Calu3 (cell line): Measurements from ENCODE around the gene CHMP1B. TPM values are rescaled to one million over a fixed set of nuclear protein-coding genes. Genes with fewer than 3 reads are reported as not detected.

Experiments used
- BruUV-seq: library from RNA; stranded (reverse); fragments of 400-500 nt; replicated peaks from 2 replicates; lab custom pipeline; 2021; lab: Mats Ljungman, UMichigan
- CTCF ChIA-PET: fragments of 300-600 bp; sonication (Branson Sonifier 250); formaldehyde crosslinking; loops from one replicate; lab custom pipeline; 2022; ENCODE audit warnings: antibody characterized with exemption; lab: Charles Lee
- DNase-seq: peaks from one replicate; pipeline ENCODE4 v3.0.0; 2022
- H3K27ac Mint-ChIP-seq: one replicate; pipeline ENCODE4 v1.8.0; 2022; ENCODE audit warnings: mixed read lengths; ENCODE audit not compliant: unreplicated experiment
- H3K27me3 Mint-ChIP-seq: one replicate; pipeline ENCODE4 v1.8.0; 2022; ENCODE audit warnings: mixed read lengths; ENCODE audit not compliant: unreplicated experiment
- H3K36me3 Mint-ChIP-seq: one replicate; pipeline ENCODE4 v1.8.0; 2022; ENCODE audit warnings: mild to moderate bottlenecking, moderate library complexity, mixed read lengths; ENCODE audit not compliant: insufficient read depth, unreplicated experiment
- H3K4me1 Mint-ChIP-seq: one replicate; pipeline ENCODE4 v1.8.0; 2022; ENCODE audit warnings: mild to moderate bottlenecking, low read depth, mixed read lengths; ENCODE audit not compliant: unreplicated experiment
- H3K4me3 Mint-ChIP-seq: one replicate; pipeline ENCODE4 v1.8.0; 2022; ENCODE audit warnings: mild to moderate bottlenecking, low read depth, moderate library complexity, mixed read lengths; ENCODE audit not compliant: unreplicated experiment
- H3K9me3 Mint-ChIP-seq: one replicate; pipeline ENCODE4 v1.8.0; 2022; ENCODE audit warnings: low read depth, mixed read lengths; ENCODE audit not compliant: unreplicated experiment
- CTCF ChIP-seq: fragments of 200-600 bp; IDR thresholded peaks from one replicate; pipeline ENCODE4 v1.8.0; 2022; ENCODE audit warnings: antibody characterized with exemption; ENCODE audit not compliant: unreplicated experiment
- intact Hi-C: fragments of 100-400 bp; cut with micrococcal nuclease; formaldehyde crosslinking; loops from one replicate; pipeline ENCODE4 v1.10.0; 2022; ENCODE audit not compliant: unreplicated experiment
- total RNA-seq: library from RNA; stranded (reverse); gene quantifications from 2 replicates; pipeline ENCODE4 v1.2.3, GENCODE V29; 2022

CHMP1B gene
- total RNA-seq, 1 experiment from 2014 or later = 44.4 TPM

- H3K27ac Mint-ChIP-seq = no peak overlapping the region
- TF ChIP-seq CTCF = no peak
- peaks cover 33% of the 10 kb centered on the region for H3K27me3 Mint-ChIP-seq
- no peaks in the 10 kb centered on the region for H3K9me3 Mint-ChIP-seq
- no peak for DNase-seq
- intact Hi-C loops = no loop called here
- BruUV-seq = no TSS peak
- peaks cover 14% of the 10 kb centered on the region for H3K4me1 Mint-ChIP-seq
- no peak overlapping the region for H3K4me3 Mint-ChIP-seq
- no peaks in the 10 kb centered on the region for H3K36me3 Mint-ChIP-seq
- CTCF ChIA-PET = interaction anchor here (0.7 kb wide), 1 partner anchor 1358 kb away, joined by 4 read pairs; no protein-coding TSS in a partner anchor
Measured at GRCh38 chr18:11807233-11807632, 44.0 kb upstream of the CHMP1B start.

DNA sequence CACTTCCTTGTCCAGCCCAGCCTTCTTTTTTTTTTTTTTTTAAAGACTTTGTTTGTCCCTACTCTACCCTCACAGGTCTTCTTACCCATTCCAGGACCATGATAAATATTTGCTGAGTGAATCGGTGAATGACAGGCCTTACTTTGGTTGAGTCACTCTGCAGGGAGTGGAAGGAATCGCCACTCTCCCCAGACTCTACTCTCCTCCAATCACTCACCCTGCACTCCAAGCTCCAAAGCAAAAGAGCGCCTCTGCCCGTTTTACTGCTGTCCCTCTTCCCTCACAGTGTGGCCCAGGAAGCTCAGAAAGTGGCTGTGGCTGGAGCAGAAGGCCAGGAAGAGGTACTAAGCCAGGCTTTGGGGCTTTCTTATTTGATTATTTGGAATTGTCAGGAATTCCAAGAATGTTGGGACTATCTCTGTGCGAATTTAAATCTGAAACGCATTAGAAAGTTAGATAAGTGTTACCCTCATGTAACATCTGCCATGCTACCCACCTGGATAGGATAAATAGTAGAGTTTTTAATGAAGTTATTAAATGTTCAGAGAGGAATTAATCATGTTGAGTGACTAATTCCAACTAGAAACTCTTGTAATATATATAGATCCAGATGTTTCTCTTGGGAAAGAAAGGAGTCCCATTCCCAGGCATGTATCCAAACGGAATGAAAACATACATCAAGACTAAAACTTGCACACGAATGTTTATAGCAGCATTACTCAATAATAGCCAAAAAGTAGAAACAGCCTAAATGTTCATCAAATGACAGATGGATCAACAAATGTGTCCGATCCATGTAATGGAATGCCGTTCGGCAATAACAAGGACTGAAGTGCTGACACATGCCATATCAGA lies 43.0 kb upstream of the CHMP1B start:
- BruUV-seq = no TSS peak
- CTCF ChIA-PET = interaction anchor here (1.0 kb wide), 1 partner anchor 63 kb away, joined by 3 read pairs; no protein-coding TSS in a partner anchor
- Mint-ChIP-seq H3K27me3 (peaks cover 23% of the 10 kb centered on the region), H3K27ac (no peak overlapping the region), H3K4me1 (peaks cover 14% of the 10 kb centered on the region), H3K36me3 (no peaks in the 10 kb centered on the region), H3K9me3 (no peaks in the 10 kb centered on the region), H3K4me3 (no peak overlapping the region)
- no peak for TF ChIP-seq CTCF
- intact Hi-C loops = no loop called here
- DNase-seq = peak; percentile 9

- intact Hi-C loops = no loop called here
- TF ChIP-seq CTCF = no peak
- DNase-seq = no peak
- Mint-ChIP-seq H3K9me3 (no peaks in the 10 kb centered on the region), H3K36me3 (no peaks in the 10 kb centered on the region), H3K27ac (no peak overlapping the region), H3K4me3 (no peak overlapping the region), H3K4me1 (peaks cover 14% of the 10 kb centered on the region), H3K27me3 (peaks cover 11% of the 10 kb centered on the region)
- BruUV-seq = no TSS peak
- CTCF ChIA-PET = no interaction called here
Measured at GRCh38 chr18:11809895-11810294, 41.3 kb upstream of the CHMP1B start.

- DNase-seq = no peak
- CTCF ChIA-PET = no interaction called here
- H3K36me3 Mint-ChIP-seq = no peaks in the 10 kb centered on the region
- peaks cover 6% of the 10 kb centered on the region for H3K27me3 Mint-ChIP-seq
- H3K4me1 Mint-ChIP-seq = peaks cover 14% of the 10 kb centered on the region
- no peaks in the 10 kb centered on the region for H3K9me3 Mint-ChIP-seq
- intact Hi-C loops = no loop called here
- no TSS peak for BruUV-seq
- no peak for TF ChIP-seq CTCF
- H3K27ac Mint-ChIP-seq = no peak overlapping the region
- no peak overlapping the region for H3K4me3 Mint-ChIP-seq
Measured at GRCh38 chr18:11810379-11810778, 40.8 kb upstream of the CHMP1B start.
